ENCODE measurements around the gene SYF2. TPM values are rescaled to one million over a fixed set of nuclear protein-coding genes. Genes with fewer than 3 reads are reported as not detected.

SYF2 gene
- total and polyA plus RNA-seq, 2 of the 13 experiments (the other 11 are each of a cell fraction or from before 2014, with no cell fraction given) = 17.8 to 34.1 TPM

DNA sequence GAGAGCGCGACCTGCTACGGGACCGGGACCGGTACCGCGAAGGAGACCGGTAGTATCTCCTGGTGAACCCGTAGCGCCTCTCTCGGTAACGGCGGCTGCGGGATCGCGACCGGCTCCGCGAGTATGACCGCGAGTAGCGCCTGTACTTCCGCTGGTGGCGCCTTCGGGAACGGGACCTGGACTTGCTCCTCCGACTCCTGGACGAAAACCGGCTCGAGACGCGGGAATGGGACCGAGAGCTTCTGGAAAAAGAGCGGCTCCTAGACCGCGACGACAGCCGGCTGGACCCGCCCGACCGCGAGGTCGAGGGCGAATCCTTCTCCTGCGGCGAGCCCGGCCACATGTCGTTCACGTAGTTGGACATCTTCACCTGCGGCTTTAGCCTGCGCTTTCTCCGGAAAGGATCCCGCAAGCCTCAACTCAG lies 14.3 kb upstream of the SYF2 start (continued):
- TF ChIP-seq, protein P1, sequence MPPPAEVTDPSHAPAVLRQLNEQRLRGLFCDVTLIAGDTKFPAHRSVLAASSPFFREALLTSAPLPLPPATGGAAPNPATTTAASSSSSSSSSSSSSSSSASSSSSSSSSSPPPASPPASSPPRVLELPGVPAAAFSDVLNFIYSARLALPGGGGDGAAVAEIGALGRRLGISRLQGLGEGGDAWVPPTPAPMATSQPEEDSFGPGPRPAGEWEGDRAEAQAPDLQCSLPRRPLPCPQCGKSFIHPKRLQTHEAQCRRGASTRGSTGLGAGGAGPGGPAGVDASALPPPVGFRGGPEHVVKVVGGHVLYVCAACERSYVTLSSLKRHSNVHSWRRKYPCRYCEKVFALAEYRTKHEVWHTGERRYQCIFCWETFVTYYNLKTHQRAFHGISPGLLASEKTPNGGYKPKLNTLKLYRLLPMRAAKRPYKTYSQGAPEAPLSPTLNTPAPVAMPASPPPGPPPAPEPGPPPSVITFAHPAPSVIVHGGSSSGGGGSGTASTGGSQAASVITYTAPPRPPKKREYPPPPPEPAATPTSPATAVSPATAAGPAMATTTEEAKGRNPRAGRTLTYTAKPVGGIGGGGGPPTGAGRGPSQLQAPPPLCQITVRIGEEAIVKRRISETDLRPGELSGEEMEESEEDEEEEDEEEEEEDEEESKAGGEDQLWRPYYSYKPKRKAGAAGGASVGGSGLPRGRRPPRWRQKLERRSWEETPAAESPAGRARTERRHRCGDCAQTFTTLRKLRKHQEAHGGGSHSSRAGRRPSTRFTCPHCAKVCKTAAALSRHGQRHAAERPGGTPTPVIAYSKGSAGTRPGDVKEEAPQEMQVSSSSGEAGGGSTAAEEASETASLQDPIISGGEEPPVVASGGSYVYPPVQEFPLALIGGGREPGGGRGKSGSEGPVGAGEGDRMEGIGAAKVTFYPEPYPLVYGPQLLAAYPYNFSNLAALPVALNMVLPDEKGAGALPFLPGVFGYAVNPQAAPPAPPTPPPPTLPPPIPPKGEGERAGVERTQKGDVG (CRISPR knock-in tag; IDR thresholded peaks at IDR 0.05; ENCODE audit: borderline replicate concordance) = no peak
- TF ChIP-seq ZNF383 (CRISPR knock-in tag; IDR thresholded peaks at IDR 0.05; ENCODE audit: borderline replicate concordance) = no peak
- TF ChIP-seq ZNF776 (CRISPR knock-in tag; IDR thresholded peaks at IDR 0.05) = no peak
- no peak for TF ChIP-seq ZNF547 (CRISPR knock-in tag; IDR thresholded peaks at IDR 0.05)
- TF ChIP-seq ZNF710 (CRISPR knock-in tag; IDR thresholded peaks at IDR 0.05; ENCODE audit: borderline replicate concordance) = no peak
- no peak for TF ChIP-seq ARID2 (CRISPR knock-in tag; IDR thresholded peaks at IDR 0.05; ENCODE audit: borderline replicate concordance)
- no peak for TF ChIP-seq NKX3-1 (CRISPR knock-in tag; IDR thresholded peaks at IDR 0.05)
- no peak for TF ChIP-seq THAP8 (CRISPR knock-in tag; IDR thresholded peaks at IDR 0.05; ENCODE audit: borderline replicate concordance)
- TF ChIP-seq ZFP82 (CRISPR knock-in tag; IDR thresholded peaks at IDR 0.05; ENCODE audit: borderline replicate concordance) = 0 out of 2 replicates have a peak, but pooled peaks have one; percentile 11
- TF ChIP-seq ZNF101 (CRISPR knock-in tag; IDR thresholded peaks at IDR 0.05; ENCODE audit: borderline replicate concordance, low read depth) = no peak
- TF ChIP-seq ZSCAN20 (CRISPR knock-in tag; IDR thresholded peaks at IDR 0.05; ENCODE audit: borderline replicate concordance) = no peak
- no peak for TF ChIP-seq ZNF607 (CRISPR knock-in tag; IDR thresholded peaks at IDR 0.05; ENCODE audit: borderline replicate concordance)
- no peak for TF ChIP-seq ZNF720 (CRISPR knock-in tag; IDR thresholded peaks at IDR 0.05)
- no peak for TF ChIP-seq STAG1 (CRISPR knock-in tag; IDR thresholded peaks at IDR 0.05)
- 0 out of 2 replicates have a peak, but pooled peaks have one; percentile 43 for TF ChIP-seq NFAT5 (CRISPR knock-in tag; IDR thresholded peaks at IDR 0.05)
- TF ChIP-seq SNAI1 (CRISPR knock-in tag; IDR thresholded peaks at IDR 0.05; ENCODE audit: borderline replicate concordance) = no peak
- TF ChIP-seq HNRNPL (IDR thresholded peaks at IDR 0.05; ENCODE audit: low read depth, low read length) = no peak
- no peak for TF ChIP-seq MTF1 (CRISPR knock-in tag; IDR thresholded peaks at IDR 0.05)
- no peak for TF ChIP-seq WIZ (CRISPR knock-in tag; IDR thresholded peaks at IDR 0.05)

Measured in HepG2 (cell line).